ENCODE measurements around the gene SRGAP1.
"Not testable (repeated sequence)": the region's sequence is repeated elsewhere in the genome, so short reads cannot be mapped to it uniquely, and the experiment has no call there.

The SRGAP1 gene

DNA sequence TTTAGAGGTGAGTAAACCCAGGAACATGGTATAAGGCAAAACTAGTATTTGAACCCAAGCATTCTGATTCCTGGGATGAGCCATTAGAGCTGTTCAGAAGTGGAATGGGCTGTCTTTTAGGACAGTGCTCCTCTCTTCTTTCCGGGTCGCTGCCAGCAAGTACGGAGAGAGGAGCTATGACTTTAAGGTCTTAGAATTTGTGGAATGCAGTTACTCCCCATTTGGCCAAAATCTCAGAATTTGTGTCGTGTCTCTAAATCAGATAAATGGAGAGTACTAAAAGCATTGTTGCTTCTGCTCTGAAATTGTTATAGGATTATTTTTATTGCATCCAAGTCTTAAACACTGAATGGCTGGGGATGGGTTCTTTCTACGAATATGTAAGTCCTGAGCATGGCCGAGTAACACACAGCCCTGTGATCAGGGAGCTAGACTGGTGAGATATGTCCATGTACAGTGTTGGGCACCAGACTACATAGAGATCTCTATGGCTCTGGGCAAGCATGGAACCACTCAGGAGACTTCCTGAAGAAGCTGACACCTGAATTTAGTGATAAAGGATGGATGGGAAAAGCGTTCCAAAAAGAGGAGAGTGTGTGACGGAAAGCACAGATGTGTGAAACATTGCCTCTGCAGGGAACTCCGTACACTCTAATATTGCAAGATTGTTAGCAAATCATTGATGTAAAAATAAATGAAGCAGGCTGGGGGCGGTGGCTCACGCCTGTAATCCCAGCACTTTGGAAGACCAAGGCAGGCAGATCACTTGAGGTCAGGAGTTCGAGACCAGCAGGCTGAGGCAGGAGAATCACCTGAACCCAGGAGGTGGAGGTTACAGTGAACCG is 184.7 kb downstream of the SRGAP1 start:
- Histone ChIP-seq H3K27ac (ENCODE audit: low read length) (no peak overlapping the region), H3K4me2 (ENCODE audit: insufficient read depth, low read length) (no peak overlapping the region)
- DNase-seq = no peak

DNA sequence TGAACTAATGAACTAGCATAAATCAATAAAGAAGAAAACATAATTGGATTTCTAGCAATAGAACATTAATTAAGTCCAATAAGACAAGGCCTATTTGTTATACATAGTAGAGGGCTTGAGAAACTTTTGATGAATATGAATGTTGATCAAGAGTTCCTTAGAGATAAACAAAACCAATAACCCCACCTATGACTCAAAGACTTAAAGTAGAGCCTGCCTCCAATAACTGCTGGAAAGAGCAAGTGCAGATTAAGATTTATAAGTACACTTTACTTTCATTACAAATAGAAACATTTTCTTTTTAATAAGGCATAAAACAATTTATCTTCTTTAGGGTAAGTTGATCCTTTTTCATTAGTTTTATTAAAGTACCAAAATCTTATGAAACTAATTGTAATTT is 185.7 kb downstream of the SRGAP1 start:
- H3K9me3 ChIP-seq (ENCODE audit: insufficient read depth, low read length, severe bottlenecking) = peaks cover 7% of the 10 kb centered on the region
- no peak overlapping the region for H3K9ac ChIP-seq (ENCODE audit: low read depth, low read length)
- peaks cover 1% of the 10 kb centered on the region for H3K27me3 ChIP-seq (ENCODE audit: insufficient read depth, low read length, poor library complexity)
- H2AFZ ChIP-seq (ENCODE audit: low read depth, low read length) = no peak overlapping the region
- ATAC-seq (ENCODE audit: insufficient read depth, low read depth) (no peak), DNase-seq (no peak)
- H3K79me2 ChIP-seq (ENCODE audit: insufficient read depth, low read length) = no peaks in the 10 kb centered on the region
- H3K4me3 ChIP-seq (ENCODE audit: low read depth in 1 of 2, low read length in 2 of 2) = no peak overlapping the region
- no peak overlapping the region for H3K4me2 ChIP-seq (ENCODE audit: insufficient read depth, low read length)
- no peaks in the 10 kb centered on the region for H4K20me1 ChIP-seq (ENCODE audit: insufficient read depth, low read length)
- TF ChIP-seq EZH2 (IDR thresholded peaks at IDR 0.05; ENCODE audit: borderline replicate concordance, low read depth, low read length, severe bottlenecking) = no peak
- TF ChIP-seq, protein P1, sequence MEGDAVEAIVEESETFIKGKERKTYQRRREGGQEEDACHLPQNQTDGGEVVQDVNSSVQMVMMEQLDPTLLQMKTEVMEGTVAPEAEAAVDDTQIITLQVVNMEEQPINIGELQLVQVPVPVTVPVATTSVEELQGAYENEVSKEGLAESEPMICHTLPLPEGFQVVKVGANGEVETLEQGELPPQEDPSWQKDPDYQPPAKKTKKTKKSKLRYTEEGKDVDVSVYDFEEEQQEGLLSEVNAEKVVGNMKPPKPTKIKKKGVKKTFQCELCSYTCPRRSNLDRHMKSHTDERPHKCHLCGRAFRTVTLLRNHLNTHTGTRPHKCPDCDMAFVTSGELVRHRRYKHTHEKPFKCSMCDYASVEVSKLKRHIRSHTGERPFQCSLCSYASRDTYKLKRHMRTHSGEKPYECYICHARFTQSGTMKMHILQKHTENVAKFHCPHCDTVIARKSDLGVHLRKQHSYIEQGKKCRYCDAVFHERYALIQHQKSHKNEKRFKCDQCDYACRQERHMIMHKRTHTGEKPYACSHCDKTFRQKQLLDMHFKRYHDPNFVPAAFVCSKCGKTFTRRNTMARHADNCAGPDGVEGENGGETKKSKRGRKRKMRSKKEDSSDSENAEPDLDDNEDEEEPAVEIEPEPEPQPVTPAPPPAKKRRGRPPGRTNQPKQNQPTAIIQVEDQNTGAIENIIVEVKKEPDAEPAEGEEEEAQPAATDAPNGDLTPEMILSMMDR (IDR thresholded peaks at IDR 0.05; ENCODE audit: borderline replicate concordance, extremely low read depth, low read length, poor library complexity, severe bottlenecking) = no peak
- no peak overlapping the region for H3K27ac ChIP-seq (ENCODE audit: low read length)
- no peaks in the 10 kb centered on the region for H3K4me1 ChIP-seq (ENCODE audit: insufficient read depth, low read length)
- H3K36me3 ChIP-seq (ENCODE audit: insufficient read depth, low read length) = no peaks in the 10 kb centered on the region

More for the DNA sequence above, 184.7 kb downstream of the SRGAP1 start:
- TF ChIP-seq EZH2 (IDR thresholded peaks at IDR 0.05; ENCODE audit: borderline replicate concordance, low read depth, low read length, severe bottlenecking) = no peak
- TF ChIP-seq, protein P1 (IDR thresholded peaks at IDR 0.05; ENCODE audit: borderline replicate concordance, extremely low read depth, low read length, poor library complexity, severe bottlenecking) = no peak
- Histone ChIP-seq H4K20me1 (ENCODE audit: insufficient read depth, low read length) (no peaks in the 10 kb centered on the region), H3K4me3 (ENCODE audit: low read depth in 1 of 2, low read length in 2 of 2) (no peak overlapping the region), H2AFZ (ENCODE audit: low read depth, low read length) (no peak overlapping the region), H3K79me2 (ENCODE audit: insufficient read depth, low read length) (no peaks in the 10 kb centered on the region), H3K4me1 (ENCODE audit: insufficient read depth, low read length) (no peaks in the 10 kb centered on the region), H3K36me3 (ENCODE audit: insufficient read depth, low read length) (no peaks in the 10 kb centered on the region), H3K9ac (ENCODE audit: low read depth, low read length) (no peak overlapping the region), H3K9me3 (ENCODE audit: insufficient read depth, low read length, severe bottlenecking) (peaks cover 7% of the 10 kb centered on the region), H3K27me3 (ENCODE audit: insufficient read depth, low read length, poor library complexity) (no peaks in the 10 kb centered on the region)
- no peak for ATAC-seq (ENCODE audit: insufficient read depth, low read depth)

DNA sequence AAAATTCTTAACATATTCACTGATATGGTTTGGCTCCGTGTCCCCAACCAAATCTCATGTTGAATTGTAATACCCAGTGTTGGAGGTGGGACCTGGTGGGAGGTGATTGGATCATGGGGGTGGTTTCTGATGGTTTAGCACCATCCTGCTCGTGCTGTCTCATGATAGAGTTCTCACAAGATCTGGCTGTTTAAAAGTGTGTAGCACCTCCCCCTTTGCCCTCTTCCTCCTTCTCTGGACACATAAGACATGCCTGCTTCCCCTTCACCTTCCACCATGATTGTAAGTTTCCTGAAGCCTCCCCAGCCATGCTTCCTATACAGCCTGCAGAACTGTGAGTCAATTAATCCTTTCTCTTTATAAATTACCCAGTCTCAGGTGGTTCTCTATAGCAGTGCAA is 189.6 kb downstream of the SRGAP1 start:
- H2AFZ ChIP-seq (ENCODE audit: low read depth, low read length); H4K20me1 ChIP-seq (ENCODE audit: insufficient read depth, low read length); H3K27me3 ChIP-seq (ENCODE audit: insufficient read depth, low read length, poor library complexity); H3K79me2 ChIP-seq (ENCODE audit: insufficient read depth, low read length); H3K4me2 ChIP-seq (ENCODE audit: insufficient read depth, low read length); H3K4me3 ChIP-seq (ENCODE audit: low read depth in 1 of 2, low read length in 2 of 2); H3K4me1 ChIP-seq (ENCODE audit: insufficient read depth, low read length); H3K27ac ChIP-seq (ENCODE audit: low read length); H3K9ac ChIP-seq (ENCODE audit: low read depth, low read length); ATAC-seq (ENCODE audit: insufficient read depth, low read depth); H3K9me3 ChIP-seq (ENCODE audit: insufficient read depth, low read length, severe bottlenecking); H3K36me3 ChIP-seq (ENCODE audit: insufficient read depth, low read length); DNase-seq: not testable (repeated sequence)

DNA sequence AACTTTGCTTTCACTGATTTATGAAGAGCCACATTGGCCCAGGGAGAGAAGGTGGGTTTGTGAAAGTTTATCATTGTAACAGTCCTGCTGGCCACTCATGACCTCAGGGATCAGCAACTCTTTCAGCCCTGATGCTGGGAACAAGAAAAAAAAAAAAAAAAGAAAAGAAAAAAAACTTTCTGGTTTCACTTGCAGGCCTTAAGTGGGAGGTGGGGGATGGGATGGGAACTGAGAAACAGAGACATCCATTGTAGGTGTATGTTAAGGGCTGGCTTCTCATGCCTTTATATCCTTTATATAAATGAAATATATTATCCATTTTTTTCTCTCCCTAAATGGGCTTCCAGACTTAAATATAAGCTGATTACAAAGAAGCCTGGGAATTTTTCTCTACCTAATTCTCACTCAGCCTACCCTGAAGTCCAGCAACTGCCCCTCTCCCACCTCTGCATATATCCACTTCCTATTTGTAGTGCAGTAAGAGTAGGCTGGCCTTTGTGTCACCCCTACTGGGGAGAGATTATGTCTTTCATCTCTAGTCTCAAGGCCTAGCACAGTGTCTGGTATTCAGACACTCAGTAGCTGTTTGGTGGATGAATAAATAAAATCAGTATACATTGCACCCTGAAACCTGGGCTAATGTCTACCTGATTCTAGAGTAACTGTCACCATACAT is 190.5 kb downstream of the SRGAP1 start:
- Histone ChIP-seq H2AFZ (ENCODE audit: low read depth, low read length) (no peak overlapping the region), H3K36me3 (ENCODE audit: insufficient read depth, low read length) (no peaks in the 10 kb centered on the region), H4K20me1 (ENCODE audit: insufficient read depth, low read length) (no peaks in the 10 kb centered on the region), H3K4me2 (ENCODE audit: insufficient read depth, low read length) (no peak overlapping the region), H3K27ac (ENCODE audit: low read length) (no peak overlapping the region), H3K9me3 (ENCODE audit: insufficient read depth, low read length, severe bottlenecking) (peaks cover 7% of the 10 kb centered on the region), H3K4me1 (ENCODE audit: insufficient read depth, low read length) (no peaks in the 10 kb centered on the region), H3K9ac (ENCODE audit: low read depth, low read length) (no peak overlapping the region), H3K27me3 (ENCODE audit: insufficient read depth, low read length, poor library complexity) (peaks cover 3% of the 10 kb centered on the region), H3K4me3 (ENCODE audit: low read depth in 1 of 2, low read length in 2 of 2) (no peak overlapping the region), H3K79me2 (ENCODE audit: insufficient read depth, low read length) (no peaks in the 10 kb centered on the region)
- ATAC-seq (ENCODE audit: insufficient read depth, low read depth) (no peak), DNase-seq (no peak)
- TF ChIP-seq, protein P1 (IDR thresholded peaks at IDR 0.05; ENCODE audit: borderline replicate concordance, extremely low read depth, low read length, poor library complexity, severe bottlenecking) = no peak
- TF ChIP-seq EZH2 (IDR thresholded peaks at IDR 0.05; ENCODE audit: borderline replicate concordance, low read depth, low read length, severe bottlenecking) = no peak

All from DND-41 (cell line).